ENCODE data around the gene IFTAP.

The IFTAP gene

GRCh38 chr11:36600180-36600579, 5.9 kb downstream of the IFTAP start:
- DNase-seq = no peak

GRCh38 chr11:36601155-36601554, 6.9 kb downstream of the IFTAP start:
- DNase-seq = peak; percentile 38

GRCh38 chr11:36602135-36602534, 7.8 kb downstream of the IFTAP start:
- DNase-seq = no peak

- no peak for DNase-seq
Measured at GRCh38 chr11:36605221-36606216, 11.2 kb downstream of the IFTAP start.

GRCh38 chr11:36608491-36609199, 14.3 kb downstream of the IFTAP start:
- DNase-seq = no peak

- DNase-seq = no peak
Measured at GRCh38 chr11:36609383-36609782, 15.1 kb downstream of the IFTAP start.

GRCh38 chr11:36615826-36616225, 21.5 kb downstream of the IFTAP start:
- DNase-seq = no peak

GRCh38 chr11:36617543-36618362, 23.5 kb downstream of the IFTAP start:
- no peak for DNase-seq

GRCh38 chr11:36618363-36619047, 24.2 kb downstream of the IFTAP start:
- DNase-seq = no peak

- DNase-seq = no peak
Measured at GRCh38 chr11:36619502-36619901, 25.2 kb downstream of the IFTAP start.

GRCh38 chr11:36620246-36620645, 25.9 kb downstream of the IFTAP start:
- DNase-seq = no peak

- no peak for DNase-seq
Measured at GRCh38 chr11:36622431-36623136, 28.3 kb downstream of the IFTAP start.

GRCh38 chr11:36623494-36623893, 29.2 kb downstream of the IFTAP start:
- no peak for DNase-seq

- no peak for DNase-seq
Measured at GRCh38 chr11:36627006-36627405, 32.7 kb downstream of the IFTAP start.

- no peak for DNase-seq
Measured at GRCh38 chr11:36627471-36627870, 33.2 kb downstream of the IFTAP start.

GRCh38 chr11:36628141-36628540, 33.8 kb downstream of the IFTAP start:
- DNase-seq = no peak

GRCh38 chr11:36628765-36629244, 34.5 kb downstream of the IFTAP start:
- DNase-seq = no peak

GRCh38 chr11:36631774-36632173, 37.5 kb downstream of the IFTAP start:
- DNase-seq = no peak

- DNase-seq = no peak
Measured at GRCh38 chr11:36635066-36635862, 41.0 kb downstream of the IFTAP start.

GRCh38 chr11:36638556-36638955, 44.3 kb downstream of the IFTAP start:
- DNase-seq = no peak

Measured in GF-D8 (cell line).